HepG2 (cell line): ENCODE results near the gene VPS29. TPM values are rescaled to one million over a fixed set of nuclear protein-coding genes. Genes with fewer than 3 reads are reported as not detected.
A peak's percentile ranks its signal among the peaks of the same experiment; 100 is the strongest.

Experiments used
- AGO1 ChIP-seq: fragments of 200-400 bp; formaldehyde crosslinking; IDR thresholded peaks from 2 replicates; pipeline ENCODE4 v1.6.1; 2017; ENCODE audit warnings: mild to moderate bottlenecking, low read depth, low read length, moderate library complexity; ENCODE audit not compliant: poor library complexity, severe bottlenecking
- BORCS8-MEF2B ChIP-seq: sonication (generic); formaldehyde crosslinking; IDR thresholded peaks from 2 replicates; pipeline ENCODE4 v1.8.0; 2022; ENCODE audit warnings: mild to moderate bottlenecking, missing genetic modification reagents
- CBX5 ChIP-seq: sonication (generic); formaldehyde crosslinking; IDR thresholded peaks from 2 replicates; pipeline ENCODE4 v1.4.0; 2020; ENCODE audit warnings: missing genetic modification reagents, borderline replicate concordance
- CREM ChIP-seq, 2 experiments: sonication (generic) in 1 of 2; formaldehyde crosslinking in 1 of 2; IDR thresholded peaks; 2 replicates each; pipeline versions ENCODE4 v1.4.0 to v1.6.1; 2016 to 2020; ENCODE audit warnings: antibody characterized with exemption in 1 of 2, mild to moderate bottlenecking in 1 of 2, missing genetic modification reagents in 1 of 2
- SP2 ChIP-seq: sonication (generic); formaldehyde crosslinking; IDR thresholded peaks from 2 replicates; pipeline ENCODE4 v1.5.1; 2020; ENCODE audit warnings: mild to moderate bottlenecking, missing genetic modification reagents
- SRSF9 ChIP-seq: fragments of 200-400 bp; formaldehyde crosslinking; IDR thresholded peaks from 2 replicates; pipeline ENCODE4 v1.6.1; 2018; ENCODE audit warnings: borderline replicate concordance, mild to moderate bottlenecking, low read depth, low read length; ENCODE audit not compliant: insufficient read depth, poor library complexity, severe bottlenecking
- ZNF138 ChIP-seq: sonication (generic); formaldehyde crosslinking; IDR thresholded peaks from 2 replicates; pipeline ENCODE4 v1.5.0; 2020; ENCODE audit warnings: mild to moderate bottlenecking, low read depth, missing genetic modification reagents
- ZNF17 ChIP-seq: sonication (generic); formaldehyde crosslinking; IDR thresholded peaks from 2 replicates; pipeline ENCODE4 v1.5.0; 2020; ENCODE audit warnings: mild to moderate bottlenecking, missing genetic modification reagents
- ZNF547 ChIP-seq: sonication (generic); formaldehyde crosslinking; IDR thresholded peaks from 2 replicates; pipeline ENCODE4 v1.5.1; 2020; ENCODE audit warnings: mild to moderate bottlenecking, missing genetic modification reagents
- ZNF746 ChIP-seq: sonication (generic); formaldehyde crosslinking; IDR thresholded peaks from 2 replicates; pipeline ENCODE4 v1.8.0; 2022; ENCODE audit warnings: mild to moderate bottlenecking, missing genetic modification reagents
- ZNF772 ChIP-seq: sonication (generic); formaldehyde crosslinking; IDR thresholded peaks from 2 replicates; pipeline ENCODE4 v1.5.0; 2020; ENCODE audit warnings: mild to moderate bottlenecking, missing genetic modification reagents
- polyA plus RNA-seq, 8 experiments: library from polyadenylated mRNA; depleted of rRNA in 3 of 8; stranded (reverse) in 7 of 8; unstranded in 1 of 8; fragments of >200 nt; fragmentation: Illumina TruSeq in 4 of 8; extraction: Trizol in 4 of 8; gene quantifications; 2 replicates each; pipeline versions ENCODE4 v1.2.1 to v1.2.3, GENCODE V29; 2011 to 2016; ENCODE audit warnings: low read depth in 4 of 8, missing spikeins in 1 of 8, mixed read lengths in 1 of 8; ENCODE audit not compliant: insufficient read depth in 1 of 8
- total RNA-seq, 5 experiments: library from RNA; depleted of rRNA; stranded (reverse); fragments of >200 nt; fragmentation: Illumina TruSeq; extraction: Trizol; gene quantifications; 2 replicates each; pipeline ENCODE4 v1.2.3, GENCODE V29; 2016; ENCODE audit warnings: low read depth in 1 of 5
- TF ChIP-seq, protein P1 (sequence below): sonication (generic); formaldehyde crosslinking; IDR thresholded peaks from 2 replicates; pipeline ENCODE4 v1.4.0; 2020; ENCODE audit warnings: mild to moderate bottlenecking, missing genetic modification reagents
- TF ChIP-seq, protein P2 (sequence below): sonication (generic); formaldehyde crosslinking; IDR thresholded peaks from 2 replicates; pipeline ENCODE4 v1.4.0; 2020; ENCODE audit warnings: missing genetic modification reagents, borderline replicate concordance
- TF ChIP-seq, protein P3 (sequence below): sonication (generic); formaldehyde crosslinking; IDR thresholded peaks from 2 replicates; pipeline ENCODE4 v1.8.1; 2023; ENCODE audit warnings: missing genetic modification reagents, inconsistent platforms, borderline replicate concordance
- TF ChIP-seq, protein P4 (sequence below): sonication (generic); formaldehyde crosslinking; IDR thresholded peaks from 2 replicates; pipeline ENCODE4 v1.5.0; 2020; ENCODE audit warnings: mild to moderate bottlenecking, missing genetic modification reagents
- TF ChIP-seq, protein P5 (sequence below): sonication (generic); formaldehyde crosslinking; IDR thresholded peaks from 2 replicates; pipeline ENCODE4 v1.5.1; 2020; ENCODE audit warnings: mild to moderate bottlenecking, missing genetic modification reagents, moderate library complexity

Gene VPS29
- total and polyA plus RNA-seq, 2 of the 13 experiments (the other 11 are each of a cell fraction or from before 2014, with no cell fraction given): 107 to 114 TPM

DNA sequence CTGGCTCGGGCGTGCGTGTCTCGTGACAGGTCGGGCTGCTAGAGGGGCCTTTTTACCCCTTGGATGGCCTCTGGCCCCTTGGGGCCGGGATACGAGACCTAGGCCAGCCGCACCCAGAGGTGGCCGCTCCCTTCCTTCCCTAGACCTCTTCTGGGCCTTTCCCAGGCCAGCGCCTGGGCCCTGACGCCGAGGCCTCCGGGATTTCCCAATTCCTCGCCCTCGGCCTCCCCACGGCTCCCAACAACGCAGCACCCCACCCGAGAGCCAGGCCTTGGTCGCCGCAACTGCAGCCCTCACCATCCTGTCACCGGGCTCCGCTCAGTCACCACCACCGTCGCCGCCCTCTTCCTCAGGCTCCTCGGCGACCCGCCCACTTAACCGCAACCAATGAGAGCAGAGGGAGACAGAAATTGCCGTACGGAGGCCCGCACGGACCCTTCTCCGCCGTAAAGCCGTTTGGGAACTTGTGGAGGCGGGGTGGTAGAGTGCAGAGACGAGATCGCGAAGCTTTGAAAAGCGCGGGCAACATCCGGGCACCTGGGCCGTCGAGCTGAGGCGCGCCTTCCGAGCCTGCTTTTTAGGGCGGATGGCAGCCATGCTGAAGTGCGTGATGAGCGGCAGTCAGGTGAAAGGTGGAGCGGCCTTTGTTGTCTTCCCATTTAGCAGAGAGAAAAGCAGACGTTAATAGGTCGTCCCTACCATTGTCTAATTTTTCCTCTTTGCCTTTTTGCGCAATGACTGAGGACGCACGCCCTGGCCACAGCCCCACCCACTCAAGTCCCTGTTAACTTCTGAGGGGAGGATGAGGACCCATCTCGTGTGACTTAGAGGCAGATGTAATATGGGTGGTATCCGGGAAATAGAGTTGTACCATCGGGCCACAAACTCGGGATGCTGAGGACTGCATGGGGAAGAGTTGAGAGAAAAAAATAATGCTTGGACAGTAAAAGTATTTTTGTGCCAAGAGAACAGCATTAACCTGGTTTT is at the start of gene VPS29, which contains the start of gene RAD9B (continued):
- TF ChIP-seq ZNF138 (CRISPR knock-in tag) (no peak; the same call in 1 of the 2 replicates), ZNF547 (CRISPR knock-in tag) (peak; percentile 99), ZNF746 (peak; percentile 48; the same call in 1 of the 2 replicates), ZNF17 (CRISPR knock-in tag) (peak; percentile 95; the same call in 1 of the 2 replicates), CREM (IDR thresholded peaks at IDR 0.05) (peak; percentile 42; the same call in 1 of the 2 replicates), CREM (CRISPR knock-in tag; IDR thresholded peaks at IDR 0.05) (no peak), AGO1 (peak; percentile 51), BORCS8-MEF2B (CRISPR knock-in tag) (peak; percentile 99), ZNF772 (peak; percentile 91), SP2 (peak; percentile 62; the same call in 1 of the 2 replicates), CBX5 (CRISPR knock-in tag) (peak; percentile 16; the same call in 1 of the 2 replicates), SRSF9 (no peak)
- TF ChIP-seq, protein P1, sequence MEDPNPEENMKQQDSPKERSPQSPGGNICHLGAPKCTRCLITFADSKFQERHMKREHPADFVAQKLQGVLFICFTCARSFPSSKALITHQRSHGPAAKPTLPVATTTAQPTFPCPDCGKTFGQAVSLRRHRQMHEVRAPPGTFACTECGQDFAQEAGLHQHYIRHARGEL (CRISPR knock-in tag): peak; percentile 72; the same call in 1 of the 2 replicates
- TF ChIP-seq, protein P2, sequence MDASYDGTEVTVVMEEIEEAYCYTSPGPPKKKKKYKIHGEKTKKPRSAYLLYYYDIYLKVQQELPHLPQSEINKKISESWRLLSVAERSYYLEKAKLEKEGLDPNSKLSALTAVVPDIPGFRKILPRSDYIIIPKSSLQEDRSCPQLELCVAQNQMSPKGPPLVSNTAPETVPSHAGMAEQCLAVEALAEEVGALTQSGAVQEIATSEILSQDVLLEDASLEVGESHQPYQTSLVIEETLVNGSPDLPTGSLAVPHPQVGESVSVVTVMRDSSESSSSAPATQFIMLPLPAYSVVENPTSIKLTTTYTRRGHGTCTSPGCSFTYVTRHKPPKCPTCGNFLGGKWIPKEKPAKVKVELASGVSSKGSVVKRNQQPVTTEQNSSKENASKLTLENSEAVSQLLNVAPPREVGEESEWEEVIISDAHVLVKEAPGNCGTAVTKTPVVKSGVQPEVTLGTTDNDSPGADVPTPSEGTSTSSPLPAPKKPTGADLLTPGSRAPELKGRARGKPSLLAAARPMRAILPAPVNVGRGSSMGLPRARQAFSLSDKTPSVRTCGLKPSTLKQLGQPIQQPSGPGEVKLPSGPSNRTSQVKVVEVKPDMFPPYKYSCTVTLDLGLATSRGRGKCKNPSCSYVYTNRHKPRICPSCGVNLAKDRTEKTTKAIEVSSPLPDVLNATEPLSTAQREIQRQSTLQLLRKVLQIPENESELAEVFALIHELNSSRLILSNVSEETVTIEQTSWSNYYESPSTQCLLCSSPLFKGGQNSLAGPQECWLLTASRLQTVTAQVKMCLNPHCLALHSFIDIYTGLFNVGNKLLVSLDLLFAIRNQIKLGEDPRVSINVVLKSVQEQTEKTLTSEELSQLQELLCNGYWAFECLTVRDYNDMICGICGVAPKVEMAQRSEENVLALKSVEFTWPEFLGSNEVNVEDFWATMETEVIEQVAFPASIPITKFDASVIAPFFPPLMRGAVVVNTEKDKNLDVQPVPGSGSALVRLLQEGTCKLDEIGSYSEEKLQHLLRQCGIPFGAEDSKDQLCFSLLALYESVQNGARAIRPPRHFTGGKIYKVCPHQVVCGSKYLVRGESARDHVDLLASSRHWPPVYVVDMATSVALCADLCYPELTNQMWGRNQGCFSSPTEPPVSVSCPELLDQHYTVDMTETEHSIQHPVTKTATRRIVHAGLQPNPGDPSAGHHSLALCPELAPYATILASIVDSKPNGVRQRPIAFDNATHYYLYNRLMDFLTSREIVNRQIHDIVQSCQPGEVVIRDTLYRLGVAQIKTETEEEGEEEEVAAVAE: peak; percentile 81; the same call in 1 of the 2 replicates
- TF ChIP-seq, protein P3, sequence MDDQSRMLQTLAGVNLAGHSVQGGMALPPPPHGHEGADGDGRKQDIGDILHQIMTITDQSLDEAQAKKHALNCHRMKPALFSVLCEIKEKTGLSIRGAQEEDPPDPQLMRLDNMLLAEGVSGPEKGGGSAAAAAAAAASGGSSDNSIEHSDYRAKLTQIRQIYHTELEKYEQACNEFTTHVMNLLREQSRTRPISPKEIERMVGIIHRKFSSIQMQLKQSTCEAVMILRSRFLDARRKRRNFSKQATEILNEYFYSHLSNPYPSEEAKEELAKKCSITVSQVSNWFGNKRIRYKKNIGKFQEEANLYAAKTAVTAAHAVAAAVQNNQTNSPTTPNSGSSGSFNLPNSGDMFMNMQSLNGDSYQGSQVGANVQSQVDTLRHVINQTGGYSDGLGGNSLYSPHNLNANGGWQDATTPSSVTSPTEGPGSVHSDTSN: peak; percentile 89
- TF ChIP-seq, protein P4, sequence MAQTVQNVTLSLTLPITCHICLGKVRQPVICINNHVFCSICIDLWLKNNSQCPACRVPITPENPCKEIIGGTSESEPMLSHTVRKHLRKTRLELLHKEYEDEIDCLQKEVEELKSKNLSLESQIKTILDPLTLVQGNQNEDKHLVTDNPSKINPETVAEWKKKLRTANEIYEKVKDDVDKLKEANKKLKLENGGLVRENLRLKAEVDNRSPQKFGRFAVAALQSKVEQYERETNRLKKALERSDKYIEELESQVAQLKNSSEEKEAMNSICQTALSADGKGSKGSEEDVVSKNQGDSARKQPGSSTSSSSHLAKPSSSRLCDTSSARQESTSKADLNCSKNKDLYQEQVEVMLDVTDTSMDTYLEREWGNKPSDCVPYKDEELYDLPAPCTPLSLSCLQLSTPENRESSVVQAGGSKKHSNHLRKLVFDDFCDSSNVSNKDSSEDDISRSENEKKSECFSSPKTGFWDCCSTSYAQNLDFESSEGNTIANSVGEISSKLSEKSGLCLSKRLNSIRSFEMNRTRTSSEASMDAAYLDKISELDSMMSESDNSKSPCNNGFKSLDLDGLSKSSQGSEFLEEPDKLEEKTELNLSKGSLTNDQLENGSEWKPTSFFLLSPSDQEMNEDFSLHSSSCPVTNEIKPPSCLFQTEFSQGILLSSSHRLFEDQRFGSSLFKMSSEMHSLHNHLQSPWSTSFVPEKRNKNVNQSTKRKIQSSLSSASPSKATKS (CRISPR knock-in tag): peak; percentile 55; the same call in 1 of the 2 replicates
- TF ChIP-seq, protein P5, sequence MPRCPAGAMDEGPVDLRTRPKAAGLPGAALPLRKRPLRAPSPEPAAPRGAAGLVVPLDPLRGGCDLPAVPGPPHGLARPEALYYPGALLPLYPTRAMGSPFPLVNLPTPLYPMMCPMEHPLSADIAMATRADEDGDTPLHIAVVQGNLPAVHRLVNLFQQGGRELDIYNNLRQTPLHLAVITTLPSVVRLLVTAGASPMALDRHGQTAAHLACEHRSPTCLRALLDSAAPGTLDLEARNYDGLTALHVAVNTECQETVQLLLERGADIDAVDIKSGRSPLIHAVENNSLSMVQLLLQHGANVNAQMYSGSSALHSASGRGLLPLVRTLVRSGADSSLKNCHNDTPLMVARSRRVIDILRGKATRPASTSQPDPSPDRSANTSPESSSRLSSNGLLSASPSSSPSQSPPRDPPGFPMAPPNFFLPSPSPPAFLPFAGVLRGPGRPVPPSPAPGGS (CRISPR knock-in tag): peak; percentile 97
